Measurements from ENCODE around the gene EHD4.

Gene EHD4

GRCh38 chr15:41897363-41897799, 75.0 kb downstream of the EHD4 start:
- no peak for DNase-seq

DNA sequence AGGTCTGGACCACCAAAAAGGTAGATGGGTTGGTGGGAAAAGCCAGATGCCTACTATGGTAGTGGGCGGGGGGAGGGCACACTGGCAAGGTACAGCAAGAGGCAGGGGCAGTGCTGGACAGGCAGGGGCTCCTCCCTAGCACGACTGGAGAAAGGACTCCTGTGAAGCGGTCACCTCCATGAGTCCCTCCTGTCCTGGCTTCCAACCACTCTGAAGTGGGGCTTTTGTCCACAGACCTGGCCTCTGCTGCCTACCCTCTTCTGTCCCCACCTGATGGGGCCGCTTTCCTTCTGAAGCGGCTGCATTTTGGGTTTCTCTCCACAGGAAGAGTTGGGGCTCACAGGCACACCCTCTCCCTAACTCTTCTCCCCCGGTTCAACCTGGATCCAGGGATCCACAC, 75.8 kb downstream of the EHD4 start:
- DNase-seq: no peak

DNA sequence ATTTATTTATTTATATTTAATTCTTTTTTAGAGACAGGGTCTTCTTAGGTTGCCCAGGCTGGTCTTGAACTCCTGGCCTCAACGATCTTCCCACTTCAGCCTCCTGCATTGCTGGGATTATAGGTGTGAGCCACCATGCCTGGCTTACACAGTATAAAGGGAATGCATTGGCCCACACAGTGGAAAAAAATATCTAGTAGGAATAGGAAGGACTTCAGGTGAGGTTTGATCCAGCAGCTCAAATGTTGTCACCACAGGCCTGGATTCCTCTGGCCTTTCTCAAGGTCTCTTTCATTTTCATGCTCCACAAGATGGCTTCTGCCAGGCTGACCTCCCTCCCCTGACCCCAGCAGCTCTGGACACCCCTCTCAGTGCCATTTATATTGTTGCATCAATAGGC, 76.4 kb downstream of the EHD4 start:
- no peak for DNase-seq

GRCh38 chr15:41895491-41895890, 76.9 kb downstream of the EHD4 start:
- no peak for DNase-seq

DNA sequence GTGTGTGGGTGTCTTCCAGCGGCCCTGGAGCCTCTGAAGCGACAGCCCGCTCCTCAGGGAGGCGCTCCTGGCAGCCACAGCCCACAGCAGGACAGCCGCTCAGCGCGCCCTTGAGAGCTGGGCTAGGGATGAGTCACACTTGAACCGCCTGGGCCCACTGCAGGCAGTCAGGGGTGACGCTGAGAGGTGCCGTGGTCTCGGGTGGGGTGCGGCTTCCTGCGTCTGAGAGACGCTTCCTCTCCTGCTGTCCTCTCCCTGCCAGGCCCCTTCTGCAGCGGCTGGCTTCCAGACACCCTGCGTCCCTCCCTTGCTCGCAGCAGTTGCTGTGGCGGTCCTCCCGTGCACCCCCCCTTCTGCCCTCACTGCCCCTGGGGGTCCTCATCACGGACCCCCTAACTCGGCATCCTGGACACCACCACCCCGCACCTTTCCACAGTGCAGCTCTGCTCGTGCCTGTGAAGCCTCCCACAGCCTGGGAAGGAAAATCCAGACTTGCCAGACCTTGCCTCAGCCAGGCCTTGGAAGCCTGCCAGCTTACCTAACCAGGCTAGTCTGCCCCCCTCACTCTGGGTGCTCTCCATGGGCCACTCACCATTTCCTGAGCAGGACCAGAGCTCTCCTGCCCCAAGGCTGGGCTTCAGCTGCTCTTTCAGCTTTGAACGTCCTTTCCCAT, 77.4 kb downstream of the EHD4 start:
- peak in 11 of 58 donors; percentile 5 to 28 (median 21) for DNase-seq

GRCh38 chr15:41894251-41894790, 78.0 kb downstream of the EHD4 start:
- no peak for DNase-seq

- DNase-seq: no peak
Measured at GRCh38 chr15:41893422-41894250, 78.7 kb downstream of the EHD4 start, which contains the start of gene SPTBN5. SPTBN5 (minus strand) TSS chr15:41894053; CDS start chr15:41893497, 556 bp downstream.

DNA sequence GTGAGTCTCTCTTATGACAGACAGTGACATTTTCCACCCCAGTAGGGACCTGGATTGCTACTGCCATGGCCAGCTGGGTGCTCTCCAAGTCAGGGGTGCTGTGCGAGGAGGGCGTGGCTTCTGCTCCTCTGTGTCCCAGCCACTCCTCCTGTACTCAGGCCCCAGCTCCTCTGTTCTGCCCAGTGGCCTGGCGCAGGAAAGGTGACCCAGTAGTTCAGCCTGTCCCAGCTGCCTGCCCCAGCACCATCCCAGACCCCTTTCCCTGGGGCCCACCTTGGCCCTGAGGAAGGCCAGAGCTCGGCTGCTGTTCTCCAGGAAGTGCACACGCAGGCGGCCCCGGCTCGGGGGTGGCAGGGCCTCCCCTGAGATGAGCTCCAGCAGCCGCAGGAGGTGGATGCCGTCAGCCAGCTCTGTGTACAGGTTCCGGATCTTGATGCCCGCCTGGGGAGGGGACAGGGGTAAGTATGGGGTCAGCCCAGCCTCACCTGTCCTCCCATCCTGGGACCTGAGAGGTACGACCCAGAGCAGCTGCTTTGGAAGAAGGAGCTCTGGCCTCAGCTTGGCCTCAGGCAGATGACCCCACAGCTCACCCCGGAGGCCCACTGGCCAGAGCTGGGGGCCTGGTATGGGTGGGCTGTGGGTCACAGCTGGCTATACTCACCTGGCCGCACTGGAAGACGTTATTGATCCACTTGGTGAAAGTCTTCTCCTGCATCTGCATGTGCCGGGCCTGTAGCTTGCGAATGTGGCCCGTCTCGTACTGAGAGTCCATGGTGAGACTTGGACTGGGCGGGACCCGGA, 79.5 kb downstream of the EHD4 start:
- no peak for DNase-seq

DNA sequence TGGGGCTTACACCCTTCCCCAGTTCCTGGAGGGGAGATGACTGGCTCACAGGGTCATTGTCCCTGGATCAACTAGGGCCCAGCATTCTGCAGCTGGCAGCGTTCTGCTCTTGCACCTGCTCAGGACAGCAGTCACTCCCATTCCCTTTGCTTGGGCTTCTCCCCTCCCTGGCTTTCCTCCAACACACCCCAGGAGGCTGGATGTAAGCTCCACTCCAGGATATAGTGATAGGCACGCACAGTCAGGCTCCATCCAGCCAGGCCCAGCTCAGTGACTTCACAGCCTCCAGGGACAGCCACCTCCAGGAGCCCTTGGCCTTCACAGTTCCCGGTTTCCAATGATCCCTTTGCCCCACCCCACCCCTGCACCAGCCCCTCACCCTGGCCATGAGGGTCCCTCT, 80.4 kb downstream of the EHD4 start:
- DNase-seq: no peak

DNA sequence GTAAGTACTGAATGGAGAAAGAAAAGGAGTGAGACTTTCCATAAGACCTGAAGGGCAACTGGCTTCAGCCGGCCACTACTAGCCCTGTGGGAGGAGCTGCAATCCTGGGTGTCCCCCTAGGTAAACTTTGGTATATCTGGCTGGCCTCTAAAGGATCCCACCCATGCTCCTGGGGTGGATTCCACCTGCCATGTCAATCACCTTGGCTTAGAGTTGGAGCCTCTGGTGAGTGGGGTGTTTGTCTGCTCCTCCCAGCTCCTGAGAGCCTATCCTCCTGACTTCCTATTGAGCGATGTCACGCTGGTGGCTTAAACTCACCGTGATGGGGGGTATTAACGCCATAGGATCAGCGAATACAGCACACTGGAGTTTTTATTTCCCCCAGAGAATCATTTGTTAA, 81.1 kb downstream of the EHD4 start:
- DNase-seq: no peak

DNA sequence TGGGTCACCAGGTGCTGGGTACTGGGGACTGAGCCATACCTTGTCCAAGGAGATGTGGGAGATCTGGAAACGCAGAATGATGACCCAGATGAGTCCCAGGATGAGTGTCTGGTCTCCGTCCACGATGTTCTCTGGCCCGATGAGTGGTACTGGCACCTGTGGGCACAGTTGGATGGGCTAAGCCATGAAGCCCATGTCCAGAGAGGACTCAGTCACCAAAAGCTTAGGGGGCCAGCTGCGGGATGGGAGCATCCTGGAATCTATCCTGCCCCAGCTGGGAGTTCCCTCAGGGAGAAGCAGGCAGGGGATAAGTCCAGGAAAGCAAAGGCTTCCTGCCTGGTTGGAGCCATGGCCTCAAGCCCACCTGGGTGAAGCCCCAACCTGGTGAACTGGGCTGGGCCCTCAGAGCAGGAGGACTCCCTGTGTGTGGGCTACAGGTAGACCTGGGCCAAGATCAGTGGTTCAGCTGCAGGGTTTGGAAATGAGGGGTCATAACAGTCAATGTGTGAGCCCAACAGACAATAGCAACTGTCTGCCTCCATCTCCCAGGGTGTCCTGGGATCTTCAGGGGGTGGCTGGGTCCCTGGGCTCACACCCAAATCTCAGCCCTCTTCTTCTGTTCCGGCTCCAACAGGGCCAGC, 82.2 kb downstream of the EHD4 start:
- DNase-seq: no peak

- no peak for DNase-seq
Measured at GRCh38 chr15:41888662-41889253, 83.6 kb downstream of the EHD4 start.

- no peak for DNase-seq
Measured at GRCh38 chr15:41887893-41888292, 84.5 kb downstream of the EHD4 start.

GRCh38 chr15:41887161-41887560, 85.2 kb downstream of the EHD4 start:
- no peak for DNase-seq

DNA sequence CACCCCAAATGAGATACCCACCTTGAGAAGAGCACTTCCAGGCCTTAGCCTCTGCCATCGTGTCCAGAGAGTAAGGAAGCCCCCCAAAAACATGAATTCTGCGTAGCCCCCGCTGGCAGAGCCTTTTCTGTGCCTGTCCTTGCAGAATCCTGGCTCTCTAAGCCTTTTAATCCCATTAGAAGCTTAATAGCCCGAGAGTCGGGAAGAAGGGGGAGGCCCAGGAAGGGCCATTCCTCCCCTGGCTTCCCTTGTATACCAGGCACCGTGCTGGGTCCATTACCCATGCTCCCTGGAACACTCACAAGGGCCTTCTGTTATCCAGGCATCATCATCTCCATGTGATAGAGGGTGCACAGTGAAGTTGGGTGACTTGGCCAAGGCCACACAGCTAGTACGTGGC, 85.6 kb downstream of the EHD4 start:
- no peak for DNase-seq

- no peak for DNase-seq
Measured at GRCh38 chr15:41885841-41886240, 86.5 kb downstream of the EHD4 start.

- DNase-seq: no peak
Measured at GRCh38 chr15:41885321-41885720, 87.0 kb downstream of the EHD4 start.

- no peak for DNase-seq
Measured at GRCh38 chr15:41884458-41884857, 87.9 kb downstream of the EHD4 start.

DNA sequence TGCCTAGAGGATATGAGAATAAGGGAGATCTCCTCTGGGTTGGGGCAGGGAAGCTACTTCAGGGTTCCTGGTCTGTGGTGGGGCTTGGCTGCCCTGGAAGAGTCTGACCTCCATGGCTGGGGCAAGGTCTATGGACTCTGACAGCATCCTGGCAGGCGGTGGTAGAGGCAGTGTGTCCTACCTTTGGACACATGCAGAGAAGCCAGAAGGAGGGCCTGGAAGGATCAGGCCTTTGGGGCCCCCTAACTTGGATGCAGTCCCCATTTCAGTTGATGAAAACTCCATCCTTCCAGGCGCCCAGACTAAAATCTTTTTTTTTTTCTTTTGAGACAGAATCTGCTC, 88.9 kb downstream of the EHD4 start:
- DNase-seq: no peak

DNA sequence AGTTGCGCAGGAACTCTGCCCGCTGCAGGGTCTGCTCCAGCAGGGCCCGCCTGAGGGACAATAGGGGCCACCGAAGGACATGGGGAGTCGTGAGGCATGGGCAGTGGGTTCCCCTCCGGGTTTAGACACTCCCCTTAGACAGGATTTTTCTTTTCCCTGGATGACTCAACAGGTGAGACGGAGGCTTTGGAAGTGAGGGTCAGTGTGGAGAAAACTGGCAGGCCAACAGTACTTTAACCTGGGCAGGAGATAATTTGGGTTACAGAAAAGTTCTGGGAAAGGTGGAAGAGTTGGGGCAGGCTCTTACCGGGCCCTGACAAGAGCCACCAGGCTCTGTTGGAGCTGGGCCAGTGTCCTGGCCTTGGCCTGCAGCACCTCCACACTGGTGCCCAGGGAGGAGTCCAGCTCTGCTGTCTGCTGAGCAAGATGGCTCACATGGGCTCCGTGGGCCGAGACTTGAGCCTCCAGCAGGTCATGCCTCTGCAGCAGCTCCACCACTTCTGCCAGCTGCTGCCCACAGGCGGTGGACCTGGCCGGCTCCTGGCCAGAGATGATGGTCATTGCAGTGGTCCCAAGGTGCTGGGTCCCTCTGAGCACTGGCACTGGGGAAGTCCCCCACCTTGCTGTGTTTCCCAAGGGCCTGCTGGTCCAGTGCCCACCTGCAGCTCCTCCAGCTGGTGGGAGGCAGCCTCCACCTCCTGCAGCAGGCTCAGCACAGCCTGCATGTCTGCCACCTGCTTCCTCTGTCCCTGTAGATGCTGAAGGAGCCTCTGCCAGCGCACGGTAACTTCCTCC, 89.5 kb downstream of the EHD4 start:
- DNase-seq: peak in 7 of 58 donors; percentile 6 to 36 (median 13)
